Embryonic facial prominence (tissue), 1 donor: Measurements from ENCODE around the gene SLC14A1.
A peak's percentile ranks its signal among the peaks of the same experiment; 100 is the strongest.
"Not testable (repeated sequence)": the region's sequence is repeated elsewhere in the genome, so short reads cannot be mapped to it uniquely, and the experiment has no call there.

Experiments
- DNase-seq: peaks from one replicate; pipeline ENCODE4 v3.0.0-alpha.2; 2016; ENCODE audit errors: extremely low spot score

Gene SLC14A1

GRCh38 chr18:45757644-45758043, 33.7 kb downstream of the SLC14A1 start:
- not testable (repeated sequence) for DNase-seq

- no peak for DNase-seq
Measured at GRCh38 chr18:45760462-45761036, 36.6 kb downstream of the SLC14A1 start.

- DNase-seq, result no peak
Measured at GRCh38 chr18:45761512-45762114, 37.6 kb downstream of the SLC14A1 start.

GRCh38 chr18:45764000-45764686, 40.2 kb downstream of the SLC14A1 start:
- DNase-seq, result no peak

- DNase-seq, result no peak
Measured at GRCh38 chr18:45765796-45766195, 41.8 kb downstream of the SLC14A1 start.

- no peak for DNase-seq
Measured at GRCh38 chr18:45771587-45772480, 47.9 kb downstream of the SLC14A1 start.

- DNase-seq, result no peak
Measured at GRCh38 chr18:45774065-45774521, 50.1 kb downstream of the SLC14A1 start.

- peak; percentile 57 for DNase-seq
Measured at GRCh38 chr18:45775241-45775676, 51.3 kb downstream of the SLC14A1 start.

GRCh38 chr18:45775743-45776142, 51.8 kb downstream of the SLC14A1 start:
- no peak for DNase-seq

GRCh38 chr18:45777393-45777792, 53.4 kb downstream of the SLC14A1 start:
- DNase-seq, result no peak

- no peak for DNase-seq
Measured at GRCh38 chr18:45780568-45780967, 56.6 kb downstream of the SLC14A1 start.

- no peak for DNase-seq
Measured at GRCh38 chr18:45782662-45783061, 58.7 kb downstream of the SLC14A1 start.

- no peak for DNase-seq
Measured at GRCh38 chr18:45783097-45784075, 59.4 kb downstream of the SLC14A1 start.

- DNase-seq, result no peak
Measured at GRCh38 chr18:45785134-45785533, 61.2 kb downstream of the SLC14A1 start.

GRCh38 chr18:45786941-45787340, 63.0 kb downstream of the SLC14A1 start:
- DNase-seq, result no peak

GRCh38 chr18:45787346-45787745, 63.4 kb downstream of the SLC14A1 start:
- no peak for DNase-seq

- no peak for DNase-seq
Measured at GRCh38 chr18:45788861-45789260, 64.9 kb downstream of the SLC14A1 start.

GRCh38 chr18:45792506-45793263, 68.7 kb downstream of the SLC14A1 start:
- DNase-seq, result no peak

GRCh38 chr18:45793264-45793965, 69.4 kb downstream of the SLC14A1 start:
- no peak for DNase-seq
